ENCODE results near the gene RHOXF2. TPM values are rescaled to one million over a fixed set of nuclear protein-coding genes. Genes with fewer than 3 reads are reported as not detected.

RHOXF2 gene
- total RNA-seq, 1 donor from 2014 or later, result not detected

Other genes starting within 250 kb of the RHOXF2 start
- 11.6 and 11.9 TPM in 2 replicates for gene NKAP, start 214.9 kb upstream of the RHOXF2 start, total RNA-seq
- gene RHOXF2B, start 80.9 kb upstream of the RHOXF2 start, total RNA-seq, result not detected in 2 replicates
- not detected in 2 replicates for gene RHOXF1, start 42.7 kb upstream of the RHOXF2 start, total RNA-seq
- 17.4 and 19.8 TPM in 2 replicates for gene ZBTB33, start 92.2 kb downstream of the RHOXF2 start, total RNA-seq
- gene TMEM255A, start 152.8 kb downstream of the RHOXF2 start, total RNA-seq, result 0.18 and 0.51 TPM in 2 replicates
- gene ATP1B4, start 203.5 kb downstream of the RHOXF2 start, total RNA-seq, result not detected in 2 replicates

Measured in activated B cell treated with CpG ODN at 0.5 μM for 24 hours (primary cell).